Activated T-cell treated with anti-CD3 and anti-CD28 coated beads, Interleukin-2, amount 50 U/mL, for 72 hours (primary cell): ENCODE results near the gene HECTD4. TPM values are rescaled to one million over a fixed set of nuclear protein-coding genes. Genes with fewer than 3 reads are reported as not detected.
A peak's percentile ranks its signal among the peaks of the same experiment; 100 is the strongest.

Experiments
- ATAC-seq, 2 donors: fragments of 150-1000 bp; cut with Tn5 transposase; replicated peaks in 1 of 2; 2 replicates each; pipeline ENCODE4 v1.10.0; 2021; ENCODE audit warnings: moderate library complexity in 2 of 2, mild to moderate bottlenecking in 1 of 2
- DNase-seq, 2 donors: peaks; one replicate each; pipeline ENCODE4 v3.0.0; 2021 to 2022; ENCODE audit warnings: mixed read lengths in 1 of 2
- H3K27ac Mint-ChIP-seq: one replicate; pipeline ENCODE4 v1.8.0; 2022; ENCODE audit warnings: mild to moderate bottlenecking, moderate library complexity, mixed read lengths
- H3K27me3 Mint-ChIP-seq: one replicate; pipeline ENCODE4 v1.8.0; 2022; ENCODE audit warnings: low read depth, mixed read lengths
- H3K36me3 Mint-ChIP-seq, 2 donors: one replicate each; pipeline ENCODE4 v1.8.0; 2022; ENCODE audit warnings: mixed read lengths in 2 of 2, mild to moderate bottlenecking in 1 of 2; ENCODE audit not compliant: insufficient read depth in 2 of 2
- H3K4me1 Mint-ChIP-seq: one replicate; pipeline ENCODE4 v1.8.0; 2022; ENCODE audit warnings: low read depth, mixed read lengths
- H3K4me3 Mint-ChIP-seq, 2 donors: one replicate each; pipeline ENCODE4 v1.8.0; 2022; ENCODE audit warnings: mild to moderate bottlenecking in 2 of 2, mixed read lengths in 2 of 2, moderate library complexity in 2 of 2
- H3K9me3 Mint-ChIP-seq, 2 donors: one replicate each; pipeline ENCODE4 v1.8.0; 2022; ENCODE audit warnings: mixed read lengths in 2 of 2
- total RNA-seq, 2 donors: library from RNA; stranded (reverse); gene quantifications; one replicate each; pipeline ENCODE4 v1.2.3, GENCODE V29; 2022

Gene HECTD4
- total RNA-seq, 2 donors from 2014 or later: 39.6 to 43.3 TPM

GRCh38 chr12:112190231-112191025 is 191.8 kb downstream of the HECTD4 start:
- ATAC-seq (no peak), DNase-seq (no peak)
- no peaks in the 10 kb centered on the region for H3K27me3 Mint-ChIP-seq
- no peaks in the 10 kb centered on the region for H3K4me1 Mint-ChIP-seq
- H3K9me3 Mint-ChIP-seq: no peaks in the 10 kb centered on the region
- no peak overlapping the region for H3K4me3 Mint-ChIP-seq
- H3K27ac Mint-ChIP-seq: no peak overlapping the region
- H3K36me3 Mint-ChIP-seq: peaks cover 3 to 8% of the 10 kb centered on the region in 2 donors

GRCh38 chr12:112188130-112188830 is 194.0 kb downstream of the HECTD4 start:
- ATAC-seq (no peak), DNase-seq (no peak)
- Mint-ChIP-seq H3K36me3 (peaks cover 3 to 9% of the 10 kb centered on the region in 2 donors), H3K4me3 (no peak overlapping the region), H3K4me1 (peaks cover 8% of the 10 kb centered on the region), H3K27me3 (no peaks in the 10 kb centered on the region), H3K9me3 (no peaks in the 10 kb centered on the region), H3K27ac (no peak overlapping the region)

- ATAC-seq (no peak), DNase-seq (no peak)
- Mint-ChIP-seq H3K4me3 (no peak overlapping the region), H3K36me3 (peaks cover 2% of the 10 kb centered on the region in 2 donors), H3K9me3 (no peaks in the 10 kb centered on the region), H3K27me3 (no peaks in the 10 kb centered on the region), H3K27ac (no peak overlapping the region), H3K4me1 (peaks cover 17% of the 10 kb centered on the region)
These were observed 196.9 kb downstream of the HECTD4 start for GRCh38 chr12:112185093-112185923.

- no peaks in the 10 kb centered on the region for H3K27me3 Mint-ChIP-seq
- H3K27ac Mint-ChIP-seq: no peak overlapping the region
- H3K4me1 Mint-ChIP-seq: peaks cover 17% of the 10 kb centered on the region
- no peak for ATAC-seq
- DNase-seq: no peak
- no peak overlapping the region for H3K4me3 Mint-ChIP-seq
- peaks cover 2% of the 10 kb centered on the region in 2 donors for H3K36me3 Mint-ChIP-seq
- H3K9me3 Mint-ChIP-seq: no peaks in the 10 kb centered on the region
These were observed 198.0 kb downstream of the HECTD4 start for GRCh38 chr12:112184056-112184887.

GRCh38 chr12:112183141-112184021 is 198.8 kb downstream of the HECTD4 start:
- Mint-ChIP-seq H3K4me3 (peak overlapping the region; percentile 27 to 48), H3K36me3 (peaks cover 2% of the 10 kb centered on the region in 2 donors)
- peak; percentile 33 to 40 for DNase-seq

GRCh38 chr12:112182499-112182898 is 199.7 kb downstream of the HECTD4 start:
- H3K27ac Mint-ChIP-seq: no peak overlapping the region
- H3K4me3 Mint-ChIP-seq: no peak overlapping the region
- peaks cover 2% of the 10 kb centered on the region in 2 donors for H3K36me3 Mint-ChIP-seq
- no peaks in the 10 kb centered on the region for H3K9me3 Mint-ChIP-seq
- H3K27me3 Mint-ChIP-seq: no peaks in the 10 kb centered on the region
- H3K4me1 Mint-ChIP-seq: peaks cover 17% of the 10 kb centered on the region
- DNase-seq (no peak), ATAC-seq (no peak)

More at GRCh38 chr12:112183141-112184021, 198.8 kb downstream of the HECTD4 start:
- Mint-ChIP-seq H3K9me3 (no peaks in the 10 kb centered on the region), H3K27me3 (no peaks in the 10 kb centered on the region), H3K4me1 (peaks cover 17% of the 10 kb centered on the region), H3K27ac (no peak overlapping the region)
- peak; percentile 88 to 89 for ATAC-seq

GRCh38 chr12:112180422-112180821 is 201.8 kb downstream of the HECTD4 start:
- no peaks in the 10 kb centered on the region for H3K9me3 Mint-ChIP-seq
- H3K4me1 Mint-ChIP-seq: peaks cover 17% of the 10 kb centered on the region
- no peak for ATAC-seq
- H3K36me3 Mint-ChIP-seq: peaks cover 2% of the 10 kb centered on the region in 2 donors
- DNase-seq: no peak
- H3K4me3 Mint-ChIP-seq: no peak overlapping the region
- H3K27ac Mint-ChIP-seq: no peak overlapping the region
- H3K27me3 Mint-ChIP-seq: no peaks in the 10 kb centered on the region

GRCh38 chr12:112179916-112180315 is 202.3 kb downstream of the HECTD4 start:
- no peaks in the 10 kb centered on the region for H3K27me3 Mint-ChIP-seq
- ATAC-seq: no peak
- H3K36me3 Mint-ChIP-seq: peaks cover 2% of the 10 kb centered on the region in 2 donors
- H3K27ac Mint-ChIP-seq: no peak overlapping the region
- H3K4me3 Mint-ChIP-seq: no peak overlapping the region
- no peaks in the 10 kb centered on the region for H3K9me3 Mint-ChIP-seq
- no peak for DNase-seq
- peaks cover 17% of the 10 kb centered on the region for H3K4me1 Mint-ChIP-seq

- no peaks in the 10 kb centered on the region for H3K9me3 Mint-ChIP-seq
- ATAC-seq: no peak
- DNase-seq: no peak
- H3K4me3 Mint-ChIP-seq: no peak overlapping the region
- peaks cover 2% of the 10 kb centered on the region in 2 donors for H3K36me3 Mint-ChIP-seq
- no peaks in the 10 kb centered on the region for H3K27me3 Mint-ChIP-seq
- no peak overlapping the region for H3K27ac Mint-ChIP-seq
- H3K4me1 Mint-ChIP-seq: peaks cover 17% of the 10 kb centered on the region
These were observed 202.9 kb downstream of the HECTD4 start for GRCh38 chr12:112179341-112179740.

- peaks cover 15% of the 10 kb centered on the region for H3K4me1 Mint-ChIP-seq
- H3K27ac Mint-ChIP-seq: peak overlapping the region; percentile 48
- no peak overlapping the region for H3K4me3 Mint-ChIP-seq
- no peaks in the 10 kb centered on the region for H3K27me3 Mint-ChIP-seq
- no peak for ATAC-seq
- peaks cover 2% of the 10 kb centered on the region in 2 donors for H3K36me3 Mint-ChIP-seq
- H3K9me3 Mint-ChIP-seq: no peaks in the 10 kb centered on the region
- no peak for DNase-seq
These were observed 203.4 kb downstream of the HECTD4 start for GRCh38 chr12:112178796-112179195.

GRCh38 chr12:112176321-112177010 is 205.8 kb downstream of the HECTD4 start:
- DNase-seq (no peak), ATAC-seq (no peak)
- H3K4me3 Mint-ChIP-seq: no peak overlapping the region
- no peaks in the 10 kb centered on the region for H3K9me3 Mint-ChIP-seq
- H3K36me3 Mint-ChIP-seq: peaks cover 0 to 2% of the 10 kb centered on the region in 2 donors
- H3K27ac Mint-ChIP-seq: no peak overlapping the region
- no peaks in the 10 kb centered on the region for H3K4me1 Mint-ChIP-seq
- no peaks in the 10 kb centered on the region for H3K27me3 Mint-ChIP-seq
